NCI-H1092 treated with DMSO at 0.1 percent for 48 hours (cell line): ENCODE measurements around the gene PACSIN3.
"Not testable (repeated sequence)": the region's sequence is repeated elsewhere in the genome, so short reads cannot be mapped to it uniquely, and the experiment has no call there.

ENCODE experiments used
- DNase-seq: peaks from one replicate; lab custom pipeline; 2025; lab: John Stamatoyannopoulos, UW

The PACSIN3 gene

DNA sequence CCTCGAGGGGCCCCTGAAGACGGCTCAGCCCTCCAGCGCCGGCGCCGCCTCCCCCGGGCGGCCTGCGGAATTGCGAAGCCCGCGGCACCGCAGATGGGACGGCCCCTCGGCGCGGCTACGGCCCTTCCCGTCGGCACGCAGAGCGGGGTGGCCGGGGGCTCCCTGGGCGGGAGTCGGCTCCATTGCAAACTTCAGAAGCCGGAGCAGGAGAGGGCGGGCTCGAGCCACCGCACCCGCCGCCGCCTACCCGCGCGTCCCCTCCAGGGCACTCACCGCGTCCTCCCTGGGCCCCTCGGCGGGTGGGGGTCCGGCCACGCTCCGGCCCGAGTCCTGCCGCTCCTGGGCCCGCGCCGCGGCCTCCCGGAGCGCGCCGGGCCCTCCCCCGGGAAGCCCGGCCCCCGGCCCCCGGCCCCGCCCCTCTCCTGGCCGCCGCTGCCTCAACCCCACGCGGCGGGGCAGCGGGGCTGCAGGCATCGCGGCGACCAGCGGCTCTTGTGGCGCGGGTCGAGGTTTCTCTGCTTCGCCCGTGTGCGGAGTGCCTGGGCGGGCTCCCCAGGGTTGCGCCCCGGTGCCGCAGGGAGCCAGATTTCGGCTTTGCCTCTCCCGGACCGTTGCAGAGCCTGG is at the start of gene PACSIN3:
Gene PACSIN3, minus strand, starts transcription at position 359 of the 624 bp plus-strand sequence. CDS start 3,707 bp downstream, outside the sequence.
- no peak for DNase-seq

DNA sequence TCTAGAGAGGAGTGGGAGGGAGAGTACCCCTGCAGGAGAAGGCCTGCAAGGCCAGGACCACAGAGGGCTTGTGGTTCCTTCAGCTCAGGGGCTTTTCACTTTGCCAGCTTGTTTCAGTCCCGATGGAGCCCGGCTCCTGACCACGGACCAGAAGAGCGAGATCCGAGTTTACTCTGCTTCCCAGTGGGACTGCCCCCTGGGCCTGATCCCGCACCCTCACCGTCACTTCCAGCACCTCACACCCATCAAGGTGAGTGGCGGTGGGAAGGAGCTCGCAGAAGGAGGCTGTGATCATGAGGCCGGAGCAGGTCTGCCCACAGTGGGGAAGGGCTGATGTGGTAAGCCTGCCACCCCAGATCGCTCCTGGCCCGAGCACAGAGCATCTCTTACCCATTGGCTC is 48.9 kb upstream of the PACSIN3 start:
- DNase-seq = no peak

DNA sequence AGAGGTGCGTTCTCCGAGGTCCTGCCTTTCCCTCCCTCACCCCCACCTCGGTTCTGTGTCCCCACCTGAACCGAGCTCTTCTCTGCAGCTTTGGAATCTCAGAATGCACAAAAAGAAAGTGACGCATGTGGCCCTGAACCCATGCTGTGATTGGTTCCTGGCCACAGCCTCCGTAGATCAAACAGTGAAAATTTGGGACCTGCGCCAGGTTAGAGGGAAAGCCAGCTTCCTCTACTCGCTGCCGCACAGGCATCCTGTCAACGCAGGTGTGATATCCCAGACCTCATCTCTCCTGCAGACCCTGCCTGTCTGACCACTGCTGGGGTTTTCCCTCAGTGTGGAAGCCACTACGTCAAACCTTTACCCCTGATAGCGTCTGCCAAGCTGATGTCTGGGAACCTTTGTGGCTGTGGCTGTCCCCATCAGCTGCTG is 48.5 kb upstream of the PACSIN3 start:
- peak; percentile 60 for DNase-seq

DNA sequence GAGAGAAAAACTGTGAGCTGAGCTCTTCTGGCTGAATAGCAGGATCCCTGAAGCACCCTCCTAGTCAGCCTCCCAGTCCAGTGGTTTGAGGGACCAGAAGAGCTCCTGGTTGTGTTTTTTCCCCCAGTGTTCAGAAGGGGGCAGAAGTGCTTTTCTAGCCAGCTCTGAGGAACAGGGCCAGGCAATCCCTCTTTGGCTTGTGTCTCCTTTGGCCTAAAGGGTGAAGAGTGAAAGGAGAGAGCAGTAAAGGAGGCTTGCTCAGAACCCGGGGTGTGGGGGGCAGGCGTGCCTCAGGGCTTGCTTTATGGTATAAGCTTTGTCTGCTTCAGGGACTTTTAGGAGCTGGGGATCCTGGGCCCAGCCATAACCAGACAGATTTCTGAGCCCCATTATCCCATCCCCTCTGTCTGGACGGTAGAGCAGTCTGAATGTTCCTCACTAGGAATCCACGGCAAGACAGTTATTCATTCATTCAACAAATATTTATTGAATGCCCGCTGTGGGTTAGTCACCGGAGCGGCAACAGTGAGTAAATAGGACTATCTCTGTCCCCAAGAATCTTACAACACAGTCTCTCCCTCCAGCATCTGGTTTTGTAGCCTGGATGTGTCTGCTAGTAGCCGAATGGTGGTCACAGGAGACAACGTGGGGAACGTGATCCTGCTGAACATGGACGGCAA is 47.9 kb upstream of the PACSIN3 start:
- DNase-seq = peak; percentile 53

DNA sequence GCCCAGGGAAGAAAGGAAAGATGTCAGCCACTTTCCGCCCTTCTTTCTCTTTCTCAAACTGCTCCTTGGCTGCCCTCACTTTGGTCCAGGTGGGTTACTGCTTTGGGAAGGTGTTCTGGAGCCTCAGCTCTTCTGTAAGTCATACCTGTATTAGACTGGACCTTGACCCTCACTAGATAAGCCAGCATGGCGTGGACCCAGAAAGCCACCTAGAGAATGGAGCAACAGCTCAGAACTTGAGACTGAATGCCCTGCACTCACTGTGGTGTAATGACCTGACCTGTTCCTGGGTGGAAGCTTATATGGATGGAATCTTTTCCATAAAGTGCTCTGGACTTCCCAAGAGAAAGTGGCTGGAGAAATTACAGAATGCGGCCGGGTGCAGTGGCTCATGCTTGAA is 46.8 kb upstream of the PACSIN3 start:
- no peak for DNase-seq

DNA sequence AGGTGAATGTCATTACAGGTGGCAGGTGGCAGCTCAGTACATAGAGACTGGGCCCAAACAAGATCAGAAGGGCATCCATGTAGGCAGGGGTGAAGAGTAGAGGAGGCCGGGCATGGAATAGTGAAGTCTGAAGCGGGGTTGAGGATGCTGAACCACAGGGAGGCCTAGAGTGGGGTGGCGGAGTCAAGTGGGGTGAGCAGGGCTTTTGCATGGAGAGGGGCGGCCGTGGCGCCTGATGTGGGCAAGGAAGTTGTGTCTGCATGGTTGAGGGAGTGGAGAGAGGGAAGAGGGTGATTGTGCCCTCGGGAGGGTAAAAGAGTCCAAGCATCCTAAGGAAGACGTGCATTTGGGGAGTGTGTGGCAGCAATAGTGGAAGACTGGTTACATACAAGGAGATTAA is 42.9 kb upstream of the PACSIN3 start:
- no peak for DNase-seq

DNA sequence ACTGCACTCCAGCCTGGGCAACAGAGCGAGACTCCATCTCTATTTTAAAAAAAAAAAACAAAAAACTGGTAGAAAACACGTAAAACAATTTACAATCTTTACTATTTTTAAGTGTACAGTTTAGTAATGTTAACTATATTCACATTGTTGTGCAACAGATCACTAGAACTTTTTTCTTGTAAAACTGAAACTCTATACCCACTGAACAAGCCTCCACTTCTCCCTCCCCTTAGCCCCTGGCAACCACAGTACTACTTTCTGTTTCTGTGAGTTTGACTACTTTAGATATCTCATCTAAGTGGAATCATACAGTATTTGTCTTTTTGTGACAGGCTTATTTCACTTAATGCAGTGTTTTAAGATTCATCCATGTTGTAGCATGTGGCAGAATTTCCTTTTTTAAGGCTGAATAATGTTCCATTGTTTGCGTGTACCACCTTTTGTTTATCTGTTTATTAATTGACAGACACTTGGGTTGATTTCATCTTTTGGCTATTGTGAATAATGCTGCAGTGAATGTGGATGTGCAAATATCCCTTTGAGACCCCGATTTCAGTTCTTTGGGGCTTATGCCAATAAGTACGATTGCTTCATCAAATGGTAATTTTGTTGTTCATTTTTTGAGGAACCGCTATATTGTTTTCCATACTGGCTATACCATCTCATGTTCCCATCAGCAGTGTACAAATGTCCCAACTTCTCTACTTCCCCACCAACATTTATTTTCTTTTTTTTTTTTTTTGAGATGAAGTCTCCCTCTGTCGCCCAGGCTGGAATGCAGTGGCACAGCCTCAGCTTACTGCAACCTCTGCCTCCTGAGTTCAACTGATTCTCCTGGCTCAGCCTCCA is 39.5 kb upstream of the PACSIN3 start:
- DNase-seq = no peak

DNA sequence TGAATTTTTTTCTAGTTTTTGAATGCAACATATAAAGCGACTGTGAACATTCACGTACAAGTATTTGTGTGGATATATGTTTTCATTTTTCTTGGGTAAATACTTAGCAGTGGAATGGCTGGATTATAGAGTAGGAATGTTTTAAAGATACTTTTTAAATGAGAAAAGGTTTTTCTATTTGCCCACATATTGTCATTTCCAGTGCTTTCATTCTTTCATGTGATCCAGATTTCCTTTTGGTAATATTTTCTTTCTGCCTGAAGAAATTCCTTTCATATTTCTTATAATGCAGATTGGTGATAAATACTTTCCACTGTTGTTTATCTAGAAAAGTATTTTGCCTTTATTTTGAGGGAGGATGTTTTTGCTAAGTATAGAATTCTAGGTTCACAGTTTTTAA is 36.5 kb upstream of the PACSIN3 start:
- DNase-seq = no peak

DNA sequence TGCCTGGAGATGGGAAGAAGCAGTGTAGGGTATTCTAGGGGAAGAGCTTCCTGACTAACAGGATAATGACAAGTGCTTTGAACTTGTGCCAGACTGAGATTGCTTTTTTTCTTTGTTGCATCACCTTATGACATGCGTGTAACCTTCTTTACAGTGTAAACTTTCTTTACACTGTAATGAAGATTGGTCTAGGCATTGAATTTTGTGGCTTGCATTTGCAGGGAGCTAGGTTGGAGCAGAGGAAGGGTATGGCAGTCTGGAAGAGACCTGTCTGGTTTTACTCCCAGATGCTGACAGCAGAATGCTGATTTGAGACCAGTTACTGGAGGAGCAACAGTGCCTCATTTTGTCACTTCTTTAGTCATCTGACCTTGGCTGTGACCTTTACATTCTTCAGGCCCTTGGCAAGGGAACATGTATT is 34.2 kb upstream of the PACSIN3 start:
- no peak for DNase-seq

DNA sequence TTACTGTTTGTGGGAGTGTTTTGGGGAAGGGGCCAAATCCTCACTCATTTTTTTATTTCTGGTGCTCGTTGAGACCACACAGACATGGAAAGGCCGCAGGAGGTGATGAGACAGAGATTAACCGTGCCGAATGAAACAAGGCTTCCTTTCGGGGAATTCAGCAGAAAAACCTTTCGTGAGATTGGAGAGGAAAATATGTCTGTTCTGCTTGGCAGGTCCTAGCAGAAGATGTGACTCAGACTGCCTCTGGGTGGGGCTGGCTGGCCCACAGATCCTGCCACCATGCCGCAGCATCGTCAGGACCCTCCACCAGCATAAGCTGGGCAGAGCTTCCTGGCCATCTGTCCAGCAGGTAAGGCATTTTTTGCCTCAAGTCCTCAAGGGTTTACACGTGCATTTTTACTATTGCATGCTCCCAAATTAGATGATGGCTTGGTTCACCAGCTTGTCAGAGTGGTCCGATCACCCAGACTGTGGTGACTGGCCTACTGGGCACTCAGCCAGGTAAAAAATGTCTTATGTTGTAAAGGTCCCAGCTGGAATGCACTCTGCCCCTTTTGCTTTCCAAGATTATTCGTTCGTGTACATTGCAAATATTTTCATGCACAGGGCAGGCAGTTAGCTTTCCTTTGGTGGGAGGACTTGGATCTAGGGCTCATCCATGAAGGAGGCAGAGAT is 30.0 kb upstream of the PACSIN3 start:
- peak; percentile 45 for DNase-seq

DNA sequence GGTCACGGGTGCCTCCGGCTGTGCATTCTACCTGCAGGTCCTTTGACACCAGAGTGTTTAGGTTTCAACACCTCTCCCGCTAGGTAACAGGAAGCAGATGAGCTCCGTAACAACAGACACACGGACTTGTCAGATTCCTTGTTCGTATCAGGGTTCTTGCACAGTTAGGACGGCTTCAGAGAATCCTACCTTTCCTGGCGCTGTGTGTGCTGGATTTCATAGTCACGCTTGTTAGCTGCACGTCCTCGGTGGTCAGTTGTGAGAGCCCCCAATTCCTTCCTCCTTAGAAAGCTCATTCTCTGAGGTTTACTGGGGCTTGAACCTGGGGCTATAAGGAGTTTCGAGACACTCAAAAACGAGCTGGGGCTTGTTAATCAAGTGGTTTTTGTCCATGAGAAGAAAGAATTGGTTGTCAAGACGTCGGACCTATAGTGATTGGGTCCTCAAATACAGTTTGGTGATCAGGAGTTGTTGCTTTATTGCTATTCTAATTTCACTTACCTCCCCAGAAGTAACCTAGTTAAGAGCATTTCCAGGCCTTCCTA is 29.2 kb upstream of the PACSIN3 start:
- DNase-seq = no peak

DNA sequence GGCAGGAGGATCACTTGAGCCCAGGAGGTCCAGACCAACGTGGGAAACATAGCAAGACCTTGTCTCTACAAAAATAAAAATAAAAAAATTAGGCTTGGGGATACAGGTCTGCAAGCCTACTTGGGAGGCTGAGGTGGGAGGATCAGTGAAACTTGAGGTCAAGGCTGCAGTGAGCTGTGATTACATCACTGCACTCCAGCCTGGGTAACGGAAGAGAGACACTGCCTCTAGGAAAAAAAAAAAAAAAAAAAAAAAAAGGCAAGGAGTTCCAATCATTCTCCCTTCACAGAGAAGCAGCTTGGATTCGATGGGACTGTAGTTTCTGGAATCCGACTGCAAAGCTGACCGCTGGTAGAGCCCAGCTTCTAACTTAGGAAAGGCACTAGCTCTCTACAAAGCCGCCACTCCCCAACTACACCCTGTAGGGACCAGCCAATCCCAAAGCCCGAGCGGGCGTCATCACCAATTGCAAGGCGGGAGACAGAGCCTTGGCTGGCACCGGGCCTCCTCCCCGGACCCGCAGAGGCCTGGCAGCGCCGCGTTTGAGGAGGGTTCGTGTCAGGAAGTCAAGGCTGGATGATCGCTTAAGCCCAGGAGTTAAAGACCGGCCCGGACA is 27.8 kb upstream of the PACSIN3 start:
- DNase-seq = peak; percentile 89

DNA sequence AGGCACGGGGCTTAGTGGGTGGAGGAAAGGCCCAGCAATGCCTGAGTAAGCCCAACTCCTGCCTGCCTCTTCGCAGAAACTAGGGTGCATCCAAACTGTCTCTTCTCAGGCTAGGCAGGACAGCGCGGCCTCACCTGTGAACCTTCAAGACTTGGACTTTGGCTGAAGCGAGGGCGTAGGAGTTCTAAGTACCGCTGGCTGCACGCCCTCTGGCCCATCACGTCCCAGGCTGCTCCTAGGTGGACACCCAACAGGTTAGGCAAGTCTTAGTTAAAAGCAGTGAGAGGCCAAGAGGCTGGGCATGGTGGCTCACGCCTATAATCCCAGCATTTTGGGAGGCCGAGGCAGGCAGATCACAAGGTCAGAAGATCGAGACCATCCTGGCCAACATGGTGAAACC is 26.7 kb upstream of the PACSIN3 start:
- DNase-seq = no peak

DNA sequence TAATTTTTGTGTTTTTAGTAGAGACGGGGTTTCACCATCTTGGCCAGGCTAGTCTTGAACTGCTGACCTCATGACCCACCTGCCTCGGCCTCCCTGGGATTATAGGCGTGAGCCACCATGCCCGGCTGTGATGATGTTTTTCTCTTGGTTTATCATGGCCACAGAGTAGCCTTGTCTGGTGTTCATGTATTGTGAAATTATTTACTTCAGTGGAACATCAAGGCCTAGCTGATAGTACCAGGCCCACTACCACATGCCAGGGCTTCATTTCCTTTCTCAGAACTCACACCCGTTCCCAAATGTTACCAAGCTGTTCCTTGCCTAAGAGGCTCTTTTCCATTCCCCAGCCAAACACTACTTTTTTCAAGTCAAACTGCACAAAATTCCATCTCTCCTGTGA is 22.4 kb upstream of the PACSIN3 start:
- no peak for DNase-seq

DNA sequence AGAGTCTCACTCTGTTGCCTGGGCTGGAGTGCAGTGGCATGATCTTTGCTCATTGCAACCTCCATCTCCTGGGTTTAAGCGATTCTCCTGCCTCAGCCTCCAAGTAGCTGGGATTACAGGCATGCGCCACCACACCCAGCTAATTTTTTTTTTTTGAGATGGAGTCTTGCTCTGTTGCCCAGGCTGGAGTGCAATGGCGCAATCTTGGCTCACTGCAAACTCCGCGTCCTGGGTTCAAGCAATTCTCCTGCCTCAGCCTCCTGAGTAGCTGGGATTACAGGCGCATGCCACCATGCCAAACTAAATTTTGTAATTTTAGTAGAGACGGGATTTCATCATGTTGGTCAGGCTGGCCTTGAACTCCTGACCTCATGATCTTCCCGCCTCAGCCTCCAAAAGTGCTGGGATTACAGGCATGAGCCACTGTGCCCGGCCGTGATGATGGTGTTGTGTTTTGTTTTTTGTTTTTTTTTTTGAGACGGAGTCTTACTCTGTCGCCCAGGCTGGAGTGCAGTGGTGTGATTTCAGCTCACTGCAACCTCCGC is 21.8 kb upstream of the PACSIN3 start:
- not testable (repeated sequence) for DNase-seq

DNA sequence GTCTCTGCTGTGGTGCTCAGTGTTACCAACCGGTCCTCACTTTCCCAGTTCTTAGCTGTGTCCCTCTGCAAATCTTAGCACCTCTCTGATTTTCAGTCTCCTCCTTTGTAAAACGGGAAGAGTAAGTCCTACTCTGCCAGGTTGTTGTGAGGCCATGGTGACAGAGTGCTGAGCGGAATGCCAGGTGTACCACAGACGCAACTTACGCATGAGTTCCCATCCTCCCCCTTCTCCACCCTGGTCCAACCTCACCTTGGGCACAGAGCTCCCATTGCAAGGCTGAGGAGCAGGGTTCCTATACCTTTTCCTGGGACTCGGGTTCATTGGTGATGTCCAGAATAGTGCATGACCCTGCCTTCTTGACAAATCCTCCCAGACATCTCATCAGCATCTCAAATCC is 21.2 kb upstream of the PACSIN3 start:
- DNase-seq = no peak

DNA sequence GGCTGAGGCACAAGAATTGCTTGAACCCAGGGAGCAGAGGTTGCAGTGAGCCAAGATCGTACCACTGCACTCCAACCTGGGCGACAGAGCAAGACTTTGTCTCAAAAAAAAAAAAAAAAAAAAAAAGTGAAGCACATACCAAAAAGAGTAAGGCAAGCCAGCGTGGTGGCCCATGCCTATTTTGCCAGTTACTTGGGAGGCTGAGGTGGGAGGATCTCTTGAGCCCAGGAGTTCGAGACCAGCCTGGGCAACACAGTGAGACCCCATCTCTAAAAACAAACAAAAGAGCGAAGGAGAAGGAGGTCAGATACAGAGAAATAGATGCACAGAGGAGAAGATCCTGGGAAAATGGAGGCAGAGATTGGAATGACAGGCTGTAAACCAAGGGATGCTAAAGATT is 20.3 kb upstream of the PACSIN3 start:
- not testable (repeated sequence) for DNase-seq

DNA sequence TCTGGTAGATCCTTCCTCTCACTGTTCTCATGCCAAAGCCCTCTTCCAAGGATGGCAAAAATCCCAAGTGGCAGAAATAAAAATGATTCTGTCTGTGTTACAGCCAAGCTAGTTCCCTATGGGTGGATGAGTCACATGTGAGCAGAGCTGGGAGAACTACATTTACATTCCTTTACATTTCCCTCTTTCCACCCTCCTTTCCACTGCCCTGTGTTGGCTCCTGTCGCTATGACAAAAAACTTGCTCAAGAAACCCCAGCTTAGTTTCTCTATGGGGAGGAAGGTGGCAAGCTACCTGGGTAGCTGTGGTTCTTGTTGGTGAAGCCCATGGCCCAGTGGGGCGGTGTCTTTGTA is 18.4 kb upstream of the PACSIN3 start:
- no peak for DNase-seq

DNA sequence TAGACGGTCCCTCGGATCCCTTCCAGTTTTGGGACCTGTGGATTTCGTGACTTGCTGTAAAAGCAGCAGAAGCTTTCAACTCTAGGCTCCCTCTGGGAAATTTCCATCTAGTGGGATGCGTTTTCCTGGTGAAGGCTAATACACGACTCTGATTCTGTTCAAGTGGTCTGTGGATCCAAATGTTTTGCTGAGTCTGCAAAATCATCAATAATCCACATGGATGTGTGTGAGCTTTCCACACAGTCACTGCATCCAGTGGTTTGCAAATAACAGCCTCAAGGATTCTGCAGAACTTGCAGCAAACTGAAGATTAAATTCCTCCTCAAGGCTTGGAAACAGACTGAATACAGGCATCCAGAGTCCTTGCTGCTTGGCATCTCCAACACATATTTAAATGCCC is 16.3 kb upstream of the PACSIN3 start:
- no peak for DNase-seq

DNA sequence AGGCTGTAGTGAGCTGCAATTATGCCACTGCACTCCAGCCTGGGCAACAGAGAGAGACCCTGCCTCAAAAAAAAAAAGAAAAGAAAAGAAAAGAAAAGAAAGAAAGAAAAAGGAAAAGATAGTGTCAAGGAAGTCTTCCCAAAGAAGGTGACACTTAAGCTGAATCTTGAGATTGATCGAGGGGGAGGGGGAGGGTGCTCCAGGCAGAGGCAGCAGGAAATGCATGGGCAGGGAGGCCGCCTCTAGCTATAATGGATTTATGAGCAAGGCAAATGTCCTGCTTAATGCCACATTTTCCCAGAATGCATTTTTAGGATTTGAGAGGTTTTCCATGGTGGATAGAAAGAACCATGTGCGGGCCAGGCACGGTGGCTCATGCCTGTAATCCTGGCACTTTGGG is 14.8 kb upstream of the PACSIN3 start:
- no peak for DNase-seq

DNA sequence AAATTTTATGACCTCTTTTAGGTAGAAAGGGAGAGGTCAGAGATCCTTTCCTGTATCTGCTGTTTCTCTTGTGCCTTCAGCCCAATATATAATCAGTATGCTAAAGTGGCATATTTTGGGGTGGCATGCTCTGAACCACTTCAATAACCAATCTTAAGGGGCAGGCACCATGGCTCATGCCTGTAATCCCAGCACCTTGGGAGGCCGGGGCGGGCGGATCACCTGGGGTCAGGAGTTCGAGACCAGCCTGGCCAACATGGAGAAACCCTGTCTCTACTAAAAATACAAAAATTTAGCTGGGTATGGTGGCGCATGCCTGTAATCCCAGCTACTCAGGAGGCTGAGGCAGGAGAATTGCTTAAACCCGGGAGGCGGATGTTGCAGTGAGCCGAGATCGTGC is 11.9 kb upstream of the PACSIN3 start:
- DNase-seq = not testable (repeated sequence)
